Measurements from ENCODE around the gene SLC25A20. TPM values are rescaled to one million over a fixed set of nuclear protein-coding genes. Genes with fewer than 3 reads are reported as not detected.
A peak's percentile ranks its signal among the peaks of the same experiment; 100 is the strongest.
"Not testable (repeated sequence)": the region's sequence is repeated elsewhere in the genome, so short reads cannot be mapped to it uniquely, and the experiment has no call there.

Gene SLC25A20
- total and polyA plus RNA-seq, 5 donors from 2014 or later, result 8.0 to 32.6 (median 22.2) TPM

DNA sequence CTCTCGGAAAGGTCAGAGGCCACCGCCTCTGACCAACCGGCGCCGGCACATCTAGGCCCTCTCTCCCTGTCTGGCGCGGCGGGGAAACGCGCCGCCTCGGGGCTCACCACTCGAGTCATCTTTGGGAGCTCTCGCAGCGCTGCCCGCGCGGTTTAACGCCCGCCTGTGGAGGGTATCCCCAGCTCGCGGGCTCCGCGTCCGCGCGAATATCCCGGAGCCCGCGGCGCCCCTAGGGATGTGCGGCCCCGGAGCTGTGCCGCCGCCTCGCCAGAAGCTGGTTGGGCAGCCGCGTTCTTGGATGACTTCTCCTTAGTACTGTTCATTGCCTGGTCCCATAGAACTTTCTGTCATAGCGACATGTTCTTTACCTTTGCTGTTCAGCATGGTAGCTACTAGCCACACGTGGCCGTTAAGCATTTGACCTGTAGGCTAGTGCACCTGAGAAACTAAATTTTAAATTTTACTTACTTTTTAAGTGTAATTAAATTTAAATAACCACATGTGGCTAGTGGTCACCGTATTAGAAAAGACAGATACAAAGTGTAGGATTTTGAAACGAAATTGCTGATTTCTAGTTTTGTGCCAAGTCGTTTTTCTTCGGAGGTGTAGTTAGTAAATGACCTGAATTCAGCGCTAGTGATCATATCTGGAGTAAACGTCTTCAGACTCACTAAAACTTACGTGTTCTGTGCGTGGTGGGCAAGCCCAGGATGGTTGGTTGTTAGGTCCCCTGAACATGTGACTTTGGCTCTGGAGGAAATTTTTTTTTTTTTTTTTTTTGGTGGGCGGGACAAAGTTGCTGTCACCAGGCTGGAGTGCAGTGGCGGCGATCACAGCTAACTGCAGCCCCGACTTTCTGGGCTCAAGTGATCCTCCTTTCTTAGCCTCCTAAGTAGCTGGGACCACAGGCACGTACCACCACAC lies 20.8 kb upstream of the SLC25A20 start:
- H3K4me3 ChIP-seq (ENCODE audit: low read depth, low read length), result peak overlapping the region; percentile 96
- H3K27ac Mint-ChIP-seq, result peak overlapping the region; percentile 77 to 100 (median 98)
- H3K9me3 ChIP-seq (ENCODE audit: control insufficient read depth in 2 of 2, low read length in 2 of 2), result no peaks in the 10 kb centered on the region
- H3K9me3 Mint-ChIP-seq, result peaks cover 0 to 1% (median 0%) of the 10 kb centered on the region in 7 donors
- ATAC-seq (ENCODE audit: low read depth in 2 of 2), result peak; percentile 10 to 20
- peaks cover 8 to 40% (median 21%) of the 10 kb centered on the region in 4 donors for H3K4me1 Mint-ChIP-seq
- peak overlapping the region; percentile 96 to 99 (median 98) for H3K4me3 Mint-ChIP-seq
- H3K36me3 ChIP-seq (ENCODE audit: control insufficient read depth, insufficient read depth, low read length), result peaks cover 14% of the 10 kb centered on the region
- H3K27me3 ChIP-seq (ENCODE audit: control insufficient read depth, insufficient read depth, low read length), result no peaks in the 10 kb centered on the region
- peaks cover 35% of the 10 kb centered on the region for H3K4me1 ChIP-seq (ENCODE audit: control insufficient read depth, insufficient read depth, low read length, poor library complexity, severe bottlenecking)
- H3K36me3 Mint-ChIP-seq, result peaks cover 3% of the 10 kb centered on the region
- DNase-seq, result peak; percentile 50 to 84 (median 63)
- peaks cover 6% of the 10 kb centered on the region for H3K27me3 Mint-ChIP-seq
- peak overlapping the region; percentile 99 for H3K27ac ChIP-seq (ENCODE audit: insufficient read depth, low read length, poor library complexity, severe bottlenecking)

DNA sequence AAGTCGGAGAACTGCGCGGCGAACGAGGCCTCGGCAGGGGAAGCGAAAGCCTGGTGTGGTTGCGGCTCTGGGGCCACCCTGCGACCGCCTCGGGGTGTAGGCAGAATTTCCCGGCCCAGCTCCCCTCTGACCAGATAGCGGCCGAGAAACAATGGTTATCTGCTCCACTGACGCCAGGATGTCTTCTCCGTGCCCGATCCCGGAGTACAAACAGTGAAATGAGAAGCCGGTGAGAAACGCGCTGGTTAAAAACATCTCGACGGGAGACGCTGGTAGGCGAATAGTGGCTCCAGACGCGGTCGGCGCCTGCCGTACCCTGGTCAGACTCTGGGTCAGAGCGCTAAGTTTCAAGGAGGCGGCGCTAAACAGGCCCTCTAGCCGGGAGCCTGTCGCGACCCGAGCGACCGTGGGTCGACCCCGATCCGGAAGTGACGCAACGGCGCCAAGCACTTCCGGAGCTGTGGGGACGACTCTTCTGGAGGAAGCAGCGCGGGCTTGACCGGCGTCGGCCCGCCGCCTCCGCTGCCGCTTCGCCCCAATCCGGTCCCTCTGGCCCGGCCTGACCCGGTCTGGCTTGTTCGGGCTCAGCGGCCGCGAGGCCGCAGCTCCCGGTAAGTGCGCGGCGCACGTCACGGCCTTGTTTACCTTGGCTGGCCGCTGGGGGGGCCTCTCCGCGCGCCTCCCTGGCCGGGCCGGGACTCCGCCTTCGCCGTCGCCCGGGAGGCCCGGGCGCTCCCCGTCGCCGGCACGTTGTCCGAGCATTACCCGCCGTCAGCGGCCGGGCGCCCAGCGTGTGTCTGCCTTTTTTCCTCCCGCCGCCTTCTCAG lies 19.9 kb upstream of the SLC25A20 start, which contains the start of gene ARIH2:
Gene ARIH2 (plus strand): TSS at position 455 of the 827 bp plus-strand sequence. CDS start 8,717 bp downstream, outside the sequence.
- peaks cover 0 to 1% (median 0%) of the 10 kb centered on the region in 7 donors for H3K9me3 Mint-ChIP-seq
- H3K27ac ChIP-seq (ENCODE audit: insufficient read depth, low read length, poor library complexity, severe bottlenecking), result peak within 1 kb of the TSS; percentile 99
- peaks cover 6% of the 10 kb centered on the region for H3K27me3 Mint-ChIP-seq
- DNase-seq (peak; percentile 88 to 93 (median 89)), ATAC-seq (ENCODE audit: low read depth in 2 of 2) (peak; percentile 81 to 86)
- peak within 1 kb of the TSS; percentile 96 to 99 (median 98) for H3K4me3 Mint-ChIP-seq
- H3K4me1 Mint-ChIP-seq, result peaks cover 8 to 35% (median 19%) of the 10 kb centered on the region in 4 donors
- peaks cover 35% of the 10 kb centered on the region for H3K4me1 ChIP-seq (ENCODE audit: control insufficient read depth, insufficient read depth, low read length, poor library complexity, severe bottlenecking)
- H3K9me3 ChIP-seq (ENCODE audit: control insufficient read depth in 2 of 2, low read length in 2 of 2), result no peaks in the 10 kb centered on the region
- H3K4me3 ChIP-seq (ENCODE audit: low read depth, low read length), result peak within 1 kb of the TSS; percentile 96
- peak within 1 kb of the TSS; percentile 96 to 100 (median 98) for H3K27ac Mint-ChIP-seq
- no peaks in the 10 kb centered on the region for H3K27me3 ChIP-seq (ENCODE audit: control insufficient read depth, insufficient read depth, low read length)
- H3K36me3 ChIP-seq (ENCODE audit: control insufficient read depth, insufficient read depth, low read length), result peaks cover 5% of the 10 kb centered on the region
- peaks cover 3% of the 10 kb centered on the region for H3K36me3 Mint-ChIP-seq

DNA sequence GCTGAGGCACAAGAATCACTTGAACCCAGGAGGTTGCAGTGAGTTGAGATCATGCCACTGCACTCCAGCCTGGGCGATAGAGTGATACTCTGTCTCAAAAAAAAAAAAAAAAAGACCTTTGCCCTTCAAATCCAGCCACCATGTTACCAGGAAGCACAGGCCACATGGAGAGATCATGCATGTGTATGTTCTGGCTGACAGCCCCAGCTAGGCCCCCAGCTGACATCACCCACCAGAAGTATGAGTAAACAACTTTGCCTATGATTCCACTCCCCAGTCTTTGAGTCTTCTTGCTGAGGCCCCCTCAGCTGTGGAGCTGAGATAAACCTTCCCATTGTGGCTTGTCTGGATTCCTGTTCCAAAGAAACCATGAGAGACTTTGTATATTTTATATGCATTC lies 16.6 kb upstream of the SLC25A20 start:
- Mint-ChIP-seq H3K27ac (peak overlapping the region; percentile 20 to 56 (median 56)), H3K27me3 (peaks cover 6% of the 10 kb centered on the region), H3K9me3 (peaks cover 0 to 1% (median 0%) of the 10 kb centered on the region in 7 donors), H3K4me1 (peaks cover 8 to 24% (median 12%) of the 10 kb centered on the region in 4 donors), H3K4me3 (peak overlapping the region in 3 of 4 donors; percentile 17 to 56 (median 41)), H3K36me3 (no peaks in the 10 kb centered on the region)
- H3K4me3 ChIP-seq (ENCODE audit: low read depth, low read length), result no peak overlapping the region
- ATAC-seq (ENCODE audit: low read depth in 2 of 2) (no peak), DNase-seq (no peak)
- H3K4me1 ChIP-seq (ENCODE audit: control insufficient read depth, insufficient read depth, low read length, poor library complexity, severe bottlenecking), result peaks cover 22% of the 10 kb centered on the region
- no peaks in the 10 kb centered on the region for H3K9me3 ChIP-seq (ENCODE audit: control insufficient read depth in 2 of 2, low read length in 2 of 2)
- H3K27ac ChIP-seq (ENCODE audit: insufficient read depth, low read length, poor library complexity, severe bottlenecking), result no peak overlapping the region
- no peaks in the 10 kb centered on the region for H3K36me3 ChIP-seq (ENCODE audit: control insufficient read depth, insufficient read depth, low read length)
- H3K27me3 ChIP-seq (ENCODE audit: control insufficient read depth, insufficient read depth, low read length), result no peaks in the 10 kb centered on the region

DNA sequence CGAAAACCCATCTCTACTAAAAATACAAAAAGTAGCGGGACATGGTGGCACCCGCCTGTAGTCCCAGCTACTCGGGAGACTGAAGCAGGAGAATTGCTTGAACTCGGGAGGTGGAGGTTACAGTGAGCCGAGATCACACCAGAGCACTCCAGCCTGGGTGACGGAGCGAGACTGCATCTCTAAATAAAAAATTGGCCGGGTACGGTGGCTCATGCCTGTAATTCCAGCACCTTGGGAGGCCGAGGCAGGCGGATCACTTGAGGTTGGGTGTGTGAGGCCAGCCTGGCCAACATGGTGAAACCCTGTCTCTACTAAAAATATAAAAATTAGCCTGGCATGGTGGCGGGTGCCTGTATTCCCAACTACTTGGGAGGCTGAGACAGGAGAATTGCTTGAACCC lies 8.3 kb upstream of the SLC25A20 start:
- H3K36me3 ChIP-seq (ENCODE audit: control insufficient read depth, insufficient read depth, low read length); H3K27me3 Mint-ChIP-seq; H3K4me1 ChIP-seq (ENCODE audit: control insufficient read depth, insufficient read depth, low read length, poor library complexity, severe bottlenecking); H3K4me1 Mint-ChIP-seq; H3K4me3 Mint-ChIP-seq; H3K27me3 ChIP-seq (ENCODE audit: control insufficient read depth, insufficient read depth, low read length); H3K9me3 Mint-ChIP-seq; H3K36me3 Mint-ChIP-seq; H3K9me3 ChIP-seq (ENCODE audit: control insufficient read depth in 2 of 2, low read length in 2 of 2); H3K27ac ChIP-seq (ENCODE audit: insufficient read depth, low read length, poor library complexity, severe bottlenecking); DNase-seq; H3K4me3 ChIP-seq (ENCODE audit: low read depth, low read length); H3K27ac Mint-ChIP-seq; ATAC-seq (ENCODE audit: low read depth in 2 of 2): not testable (repeated sequence)

DNA sequence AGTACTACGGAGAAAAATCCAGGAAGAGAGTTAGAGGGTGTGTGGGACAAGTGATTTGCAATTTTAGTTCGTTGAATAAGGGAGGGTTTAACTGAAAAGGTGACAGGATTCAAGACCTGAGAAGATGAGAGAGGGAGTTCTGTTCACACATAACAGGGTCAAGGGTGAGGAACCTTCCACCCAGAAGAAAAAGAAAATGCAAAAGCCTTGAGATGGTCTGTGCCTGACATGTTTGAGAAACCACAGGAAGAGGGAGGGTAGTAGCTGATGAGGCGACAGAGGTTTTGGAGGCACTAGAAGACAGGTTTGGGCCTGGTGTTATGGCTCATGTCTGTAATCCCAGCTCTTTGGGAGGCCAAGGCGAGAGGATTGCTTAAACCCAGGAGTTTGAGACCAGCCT lies 591 bp upstream of the SLC25A20 start:
- H3K4me1 Mint-ChIP-seq, result peaks cover 18 to 41% (median 30%) of the 10 kb centered on the region in 4 donors
- peak overlapping the region; percentile 95 to 96 (median 96) for H3K4me3 Mint-ChIP-seq
- peaks cover 7% of the 10 kb centered on the region for H3K27me3 Mint-ChIP-seq
- no peaks in the 10 kb centered on the region for H3K9me3 ChIP-seq (ENCODE audit: control insufficient read depth in 2 of 2, low read length in 2 of 2)
- H3K27ac ChIP-seq (ENCODE audit: insufficient read depth, low read length, poor library complexity, severe bottlenecking), result peak overlapping the region; percentile 77
- ATAC-seq (ENCODE audit: low read depth in 2 of 2) (peak; percentile 12 to 19), DNase-seq (peak in 2 of 3 donors; percentile 43 to 85)
- H3K9me3 Mint-ChIP-seq, result no peaks in the 10 kb centered on the region
- H3K4me1 ChIP-seq (ENCODE audit: control insufficient read depth, insufficient read depth, low read length, poor library complexity, severe bottlenecking), result peaks cover 29% of the 10 kb centered on the region
- no peaks in the 10 kb centered on the region for H3K27me3 ChIP-seq (ENCODE audit: control insufficient read depth, insufficient read depth, low read length)
- peak overlapping the region; percentile 62 for H3K4me3 ChIP-seq (ENCODE audit: low read depth, low read length)
- H3K36me3 Mint-ChIP-seq, result peaks cover 3% of the 10 kb centered on the region
- H3K27ac Mint-ChIP-seq, result peak overlapping the region; percentile 61 to 98 (median 93)
- H3K36me3 ChIP-seq (ENCODE audit: control insufficient read depth, insufficient read depth, low read length), result no peaks in the 10 kb centered on the region

DNA sequence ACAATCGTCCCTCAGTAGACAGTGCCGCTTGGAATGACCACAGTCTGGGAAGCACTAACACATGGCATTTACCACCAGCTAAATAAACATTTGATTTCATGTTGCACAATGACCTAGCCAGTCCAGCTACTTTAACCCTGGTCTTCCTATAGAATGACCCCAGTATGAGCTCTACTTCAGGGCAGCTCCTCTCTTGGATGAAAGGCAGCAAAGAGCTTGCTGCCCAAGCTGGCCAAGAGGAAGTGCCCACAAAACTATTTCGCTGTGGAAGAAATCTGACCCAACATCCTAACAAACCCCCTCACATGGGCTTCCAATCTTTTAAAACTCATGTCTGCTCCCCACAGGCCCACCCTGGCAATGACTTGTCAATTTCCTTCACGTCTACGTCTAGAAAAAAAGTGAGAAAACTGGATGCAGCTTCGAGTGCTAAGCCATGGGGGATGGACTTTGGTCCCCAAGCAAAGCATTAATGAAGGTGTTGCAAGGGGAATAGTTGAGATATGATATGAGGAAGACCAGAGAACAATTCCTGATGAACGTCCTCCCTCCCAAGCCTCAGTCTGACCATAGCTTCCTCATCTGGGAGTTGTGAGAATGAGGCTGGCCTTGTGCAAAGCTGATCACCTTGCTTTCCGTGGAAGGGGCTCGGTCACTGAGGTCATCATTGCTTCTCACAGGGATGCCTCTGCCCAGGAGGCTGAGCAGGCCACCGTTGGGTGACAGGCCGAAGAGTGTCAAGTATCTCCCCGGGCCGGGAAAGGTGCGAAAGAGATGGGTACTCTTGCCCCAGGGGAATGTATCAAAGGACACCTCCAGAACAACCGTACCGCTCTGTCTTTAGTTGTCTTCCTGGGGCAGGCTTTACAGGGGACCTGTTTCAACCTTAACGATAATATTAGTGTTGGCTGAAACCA lies 964 bp downstream of the SLC25A20 start:
- DNase-seq, result peak in 1 of 3 donors; percentile 13
- peaks cover 3% of the 10 kb centered on the region for H3K36me3 Mint-ChIP-seq
- Histone ChIP-seq H3K27me3 (ENCODE audit: control insufficient read depth, insufficient read depth, low read length) (no peaks in the 10 kb centered on the region), H3K4me1 (ENCODE audit: control insufficient read depth, insufficient read depth, low read length, poor library complexity, severe bottlenecking) (peaks cover 29% of the 10 kb centered on the region), H3K27ac (ENCODE audit: insufficient read depth, low read length, poor library complexity, severe bottlenecking) (peak overlapping the region; percentile 77), H3K9me3 (ENCODE audit: control insufficient read depth in 2 of 2, low read length in 2 of 2) (no peaks in the 10 kb centered on the region), H3K36me3 (ENCODE audit: control insufficient read depth, insufficient read depth, low read length) (no peaks in the 10 kb centered on the region), H3K4me3 (ENCODE audit: low read depth, low read length) (peak overlapping the region; percentile 77)
- peaks cover 18 to 44% (median 30%) of the 10 kb centered on the region in 4 donors for H3K4me1 Mint-ChIP-seq
- H3K27me3 Mint-ChIP-seq, result peaks cover 7% of the 10 kb centered on the region
- peak overlapping the region; percentile 90 to 98 (median 93) for H3K27ac Mint-ChIP-seq
- peak overlapping the region; percentile 95 to 96 (median 96) for H3K4me3 Mint-ChIP-seq
- no peaks in the 10 kb centered on the region for H3K9me3 Mint-ChIP-seq
- peak in 1 of 2 donors; percentile 3 for ATAC-seq (ENCODE audit: low read depth in 2 of 2)
